Endothelial cell of umbilical vein (primary cell): ENCODE measurements around the gene NACA. TPM values are rescaled to one million over a fixed set of nuclear protein-coding genes. Genes with fewer than 3 reads are reported as not detected.

Experiments
- BruUV-seq: library from RNA; stranded (reverse); fragments of 400-500 nt; replicated peaks from 2 replicates; lab custom pipeline; 2021; lab: Mats Ljungman, UMichigan
- CTCF ChIA-PET: fragments of 300-600, 350-600 bp; sonication (Branson Sonifier 250); formaldehyde crosslinking; loops from one replicate; lab custom pipeline; 2021; ENCODE audit warnings: antibody characterized with exemption, inconsistent platforms; lab: Charles Lee
- POLR2A ChIA-PET: fragments of 300-600, 350-600 bp; sonication (Branson Sonifier 250); formaldehyde crosslinking; loops from one replicate; lab custom pipeline; 2021; ENCODE audit warnings: antibody characterized with exemption, inconsistent platforms; lab: Charles Lee
- DNase-seq: peaks from one replicate; pipeline ENCODE4 v3.0.0-alpha.2; 2011; ENCODE audit warnings: low read depth, low spot score
- FAIRE-seq: peaks from 2 replicates; lab custom pipeline; 2011; peaks lifted over from hg19 to GRCh38; lab: Jason Lieb, UNC
- H2AFZ ChIP-seq: 2 replicates; pipeline ENCODE4 v1.6.0; 2012; ENCODE audit warnings: low read depth, low read length, control low read depth, inconsistent platforms
- H3K27ac ChIP-seq: 2 replicates; pipeline ENCODE4 v1.5.1; 2011; ENCODE audit warnings: low read depth, mild to moderate bottlenecking, control low read depth, low read length, moderate library complexity; ENCODE audit not compliant: insufficient read depth
- H3K27me3 ChIP-seq, 2 experiments: 2 replicates each; pipeline versions ENCODE4 v1.6.0 to v1.6.1; 2011; ENCODE audit warnings: low read length in 2 of 2, mixed read lengths in 1 of 2; ENCODE audit not compliant: control insufficient read depth in 2 of 2, insufficient read depth in 2 of 2
- H3K36me3 ChIP-seq, 2 experiments: 2 replicates in 1 of 2; 3 replicates in 1 of 2; pipeline ENCODE4 v1.5.1; 2011; ENCODE audit warnings: low read length in 2 of 2, mild to moderate bottlenecking in 1 of 2, moderate library complexity in 1 of 2; ENCODE audit not compliant: control insufficient read depth in 2 of 2, insufficient read depth in 2 of 2; ENCODE audit errors: extremely low read depth in 1 of 2
- H3K4me1 ChIP-seq: 3 replicates; pipeline ENCODE4 v1.5.1; 2011; ENCODE audit warnings: mild to moderate bottlenecking, low read length; ENCODE audit not compliant: control insufficient read depth, insufficient read depth; ENCODE audit errors: extremely low read depth
- H3K4me2 ChIP-seq: 2 replicates; pipeline ENCODE4 v1.6.1; 2011; ENCODE audit warnings: low read length, control low read depth, mixed read lengths; ENCODE audit not compliant: insufficient read depth
- H3K4me3 ChIP-seq, 3 experiments: fragments of 200-600 bp in 1 of 3; sonication (generic), shearing (Covaris generic) in 1 of 3; replicated peaks in 1 of 3; 2 replicates each; pipeline ENCODE4 v1.5.1; 2011 to 2016; ENCODE audit warnings: control low read depth in 3 of 3, low read length in 3 of 3, mild to moderate bottlenecking in 2 of 3, inconsistent platforms in 1 of 3, low read depth in 1 of 3, moderate library complexity in 1 of 3; ENCODE audit not compliant: insufficient read depth in 1 of 3
- H3K79me2 ChIP-seq: 2 replicates; pipeline ENCODE4 v1.6.0; 2012; ENCODE audit warnings: low read length, inconsistent platforms; ENCODE audit not compliant: control insufficient read depth, insufficient read depth
- H3K9ac ChIP-seq: replicated peaks from 2 replicates; pipeline ENCODE3; 2011; ENCODE audit warnings: low read length, control low read depth; ENCODE audit not compliant: insufficient read depth; ENCODE audit errors: extremely low read depth
- H3K9me1 ChIP-seq: replicated peaks from 3 replicates; pipeline ENCODE4 v1.6.0; 2011; ENCODE audit warnings: mild to moderate bottlenecking, low read length; ENCODE audit not compliant: control insufficient read depth, insufficient read depth; ENCODE audit errors: extremely low read depth
- H3K9me3 ChIP-seq: replicated peaks from 2 replicates; pipeline ENCODE4 v1.5.1; 2012; ENCODE audit warnings: low read length, inconsistent platforms; ENCODE audit not compliant: control insufficient read depth, insufficient read depth
- H4K20me1 ChIP-seq: replicated peaks from 2 replicates; pipeline ENCODE3; 2011; ENCODE audit warnings: mild to moderate bottlenecking, low read length; ENCODE audit not compliant: control insufficient read depth, insufficient read depth; ENCODE audit errors: extremely low read depth
- CTCF ChIP-seq, 2 donors: IDR thresholded peaks; 1 replicate in 1 of 2; 2 replicates in 1 of 2; pipeline ENCODE4 v1.5.1; 2011; ENCODE audit warnings: low read length in 2 of 2, mild to moderate bottlenecking in 2 of 2, moderate library complexity in 2 of 2, control low read depth in 1 of 2, inconsistent platforms in 1 of 2, low read depth in 1 of 2; ENCODE audit not compliant: insufficient read depth in 1 of 2; ENCODE audit errors: extremely low read depth in 1 of 2
- EZH2 ChIP-seq: IDR thresholded peaks from 2 replicates; pipeline ENCODE4 v1.6.1; 2012; ENCODE audit warnings: borderline replicate concordance, low read depth, mild to moderate bottlenecking, moderate library complexity, low read length, inconsistent platforms; ENCODE audit not compliant: severe bottlenecking
- FOS ChIP-seq: IDR thresholded peaks from 2 replicates; pipeline ENCODE4 v1.6.1; 2011; ENCODE audit warnings: mild to moderate bottlenecking, low read length, moderate library complexity, borderline replicate concordance; ENCODE audit not compliant: insufficient read depth
- GATA2 ChIP-seq: IDR thresholded peaks from 2 replicates; pipeline ENCODE4 v1.7.0; 2011; ENCODE audit warnings: low read depth, mild to moderate bottlenecking, moderate library complexity, mixed read lengths, low read length; ENCODE audit not compliant: insufficient read length, insufficient read depth
- JUN ChIP-seq: IDR thresholded peaks from 2 replicates; pipeline ENCODE4 v1.6.1; 2011; ENCODE audit warnings: borderline replicate concordance, low read depth; ENCODE audit not compliant: insufficient read length, insufficient read depth
- MAX ChIP-seq: IDR thresholded peaks from 2 replicates; pipeline ENCODE4 v1.6.1; 2011; ENCODE audit not compliant: insufficient read depth, insufficient read length
- MYC ChIP-seq: IDR thresholded peaks from one replicate; pipeline ENCODE4 v1.6.1; 2011; ENCODE audit warnings: mild to moderate bottlenecking, low read depth, low read length
- POLR2A ChIP-seq: IDR thresholded peaks from 2 replicates; pipeline ENCODE4 v1.6.1; 2012; ENCODE audit warnings: low read depth, mild to moderate bottlenecking, control low read depth, low read length
- POLR2AphosphoS5 ChIP-seq: IDR thresholded peaks from 2 replicates; pipeline ENCODE4 v1.6.1; 2012; ENCODE audit warnings: low read depth, mild to moderate bottlenecking, control low read depth, low read length, moderate library complexity; ENCODE audit not compliant: insufficient read depth
- dilution Hi-C: fragments of 300-500 bp; cut with MboI; formaldehyde crosslinking; loops from one replicate; pipeline ENCODE4 v1.15.0; 2019; ENCODE audit warnings: low sequenced_read_pairs; ENCODE audit not compliant: extremely low pct_ligation_motif_present
- intact Hi-C: fragments of 100-400 bp; cut with micrococcal nuclease; formaldehyde crosslinking; loops from one replicate; pipeline ENCODE4 v1.10.0; 2022
- polyA plus RNA-seq, 4 experiments: library from polyadenylated mRNA; depleted of rRNA in 3 of 4; stranded (reverse) in 3 of 4; unstranded in 1 of 4; fragments of >200 nt; gene quantifications; 2 replicates each; pipeline versions ENCODE4 v1.2.1 to v1.2.3, GENCODE V29; 2011 to 2012; ENCODE audit warnings: missing spikeins in 1 of 4
- total RNA-seq: library from RNA; stranded (reverse); gene quantifications from 2 replicates; pipeline ENCODE4 v1.2.3, GENCODE V29; 2021

Gene NACA
- total and polyA plus RNA-seq, 2 donors (not counting 3 experiments of a cell fraction or from before 2014, with no cell fraction given) = 260 to 892 TPM

- POLR2A ChIA-PET = no interaction called here
- Histone ChIP-seq H3K4me1 (no peaks in the 10 kb centered on the region), H3K27me3 (peaks cover 0 to 2% of the 10 kb centered on the region in 2 experiments), H4K20me1 (no peaks in the 10 kb centered on the region), H3K9me3 (no peaks in the 10 kb centered on the region), H3K9ac (no peak overlapping the region), H3K4me3 (no peak overlapping the region), H3K4me2 (no peak overlapping the region), H3K36me3 (no peaks in the 10 kb centered on the region), H3K79me2 (no peaks in the 10 kb centered on the region), H3K9me1 (no peaks in the 10 kb centered on the region), H3K27ac (no peak overlapping the region), H2AFZ (no peak overlapping the region)
- no peak for TF ChIP-seq EZH2
- no peak for TF ChIP-seq MYC
- no peak for TF ChIP-seq POLR2AphosphoS5
- no peak for TF ChIP-seq GATA2
- TF ChIP-seq FOS = no peak
- no peak for TF ChIP-seq MAX
- no peak for TF ChIP-seq POLR2A
- no peak for TF ChIP-seq JUN
- no peak for TF ChIP-seq CTCF (IDR thresholded peaks at IDR 0.05; ENCODE audit: extremely low read depth in 1 of 2, insufficient read depth in 1 of 2, low read depth in 1 of 2, low read length in 2 of 2)
- CTCF ChIA-PET = interaction anchor here (1.0 to 3.2 kb wide), 6 partner anchors 9 to 350 kb away, joined by 3 to 44 read pairs (median 6); no protein-coding TSS in a partner anchor
- dilution Hi-C loops (no loop called here), intact Hi-C loops (no loop called here)
- BruUV-seq = no TSS peak
- FAIRE-seq (no peak), DNase-seq (no peak)
Measured at GRCh38 chr12:56761812-56762211, 36.7 kb upstream of the NACA start.
